KOPT-K1 (cell line): ENCODE data around the gene LCE1F.

ENCODE experiments used
- H3K27ac ChIP-seq: fragments of 200-600 bp; sonication (generic); 2 replicates; pipeline ENCODE4 v1.5.1; 2016; ENCODE audit warnings: antibody characterized with exemption, mild to moderate bottlenecking, low read depth, low read length; ENCODE audit not compliant: poor library complexity, severe bottlenecking
- H3K36me3 ChIP-seq: fragments of 200-600 bp; sonication (generic); 2 replicates; pipeline ENCODE4 v1.5.1; 2017; ENCODE audit warnings: antibody characterized with exemption, mild to moderate bottlenecking, low read length, moderate library complexity; ENCODE audit not compliant: insufficient read depth
- H3K9me3 ChIP-seq: fragments of 200-600 bp; sonication (generic); 2 replicates; pipeline ENCODE4 v1.5.1; 2017; ENCODE audit warnings: antibody characterized with exemption, low read length, mild to moderate bottlenecking; ENCODE audit not compliant: insufficient read depth, poor library complexity, severe bottlenecking

The LCE1F gene

GRCh38 chr1:152774875-152775274 is at the start of gene LCE1F:
TSS of gene LCE1F (plus strand) at chr1:152775140. CDS start at chr1:152776372, 1,232 bp downstream.
- Histone ChIP-seq H3K27ac (no peak within 1 kb of the TSS), H3K9me3 (no peaks in the 10 kb centered on the region), H3K36me3 (no peaks in the 10 kb centered on the region)

GRCh38 chr1:152725261-152725660 is 49.7 kb upstream of the LCE1F start:
- H3K27ac ChIP-seq, result no peak overlapping the region
- H3K36me3 ChIP-seq, result no peaks in the 10 kb centered on the region
- no peaks in the 10 kb centered on the region for H3K9me3 ChIP-seq

- Histone ChIP-seq H3K9me3 (no peaks in the 10 kb centered on the region), H3K36me3 (no peaks in the 10 kb centered on the region), H3K27ac (no peak overlapping the region)
Observed at GRCh38 chr1:152728986-152729385, 46.0 kb upstream of the LCE1F start.

- H3K9me3 ChIP-seq, result no peaks in the 10 kb centered on the region
- H3K36me3 ChIP-seq, result no peaks in the 10 kb centered on the region
- H3K27ac ChIP-seq, result no peak overlapping the region
Observed at GRCh38 chr1:152735648-152736047, 39.3 kb upstream of the LCE1F start.

GRCh38 chr1:152737997-152738396 is 36.9 kb upstream of the LCE1F start:
- no peaks in the 10 kb centered on the region for H3K36me3 ChIP-seq
- H3K9me3 ChIP-seq, result no peaks in the 10 kb centered on the region
- H3K27ac ChIP-seq, result no peak overlapping the region

GRCh38 chr1:152739841-152740240 is 35.1 kb upstream of the LCE1F start:
- Histone ChIP-seq H3K27ac (no peak overlapping the region), H3K9me3 (no peaks in the 10 kb centered on the region), H3K36me3 (no peaks in the 10 kb centered on the region)

- no peaks in the 10 kb centered on the region for H3K9me3 ChIP-seq
- H3K36me3 ChIP-seq, result no peaks in the 10 kb centered on the region
- no peak overlapping the region for H3K27ac ChIP-seq
Observed at GRCh38 chr1:152741656-152742055, 33.3 kb upstream of the LCE1F start.

GRCh38 chr1:152743371-152744145 is 31.4 kb upstream of the LCE1F start:
- H3K27ac ChIP-seq, result no peak overlapping the region
- H3K36me3 ChIP-seq, result no peaks in the 10 kb centered on the region
- H3K9me3 ChIP-seq, result no peaks in the 10 kb centered on the region

- Histone ChIP-seq H3K9me3 (no peaks in the 10 kb centered on the region), H3K36me3 (no peaks in the 10 kb centered on the region), H3K27ac (no peak overlapping the region)
Observed at GRCh38 chr1:152745289-152745704, 29.6 kb upstream of the LCE1F start.

GRCh38 chr1:152745765-152746444 is 29.0 kb upstream of the LCE1F start:
- Histone ChIP-seq H3K36me3 (no peaks in the 10 kb centered on the region), H3K27ac (no peak overlapping the region), H3K9me3 (no peaks in the 10 kb centered on the region)

- Histone ChIP-seq H3K36me3 (no peaks in the 10 kb centered on the region), H3K9me3 (no peaks in the 10 kb centered on the region), H3K27ac (no peak overlapping the region)
Observed at GRCh38 chr1:152747831-152748230, 27.1 kb upstream of the LCE1F start.

GRCh38 chr1:152752225-152752624 is 22.7 kb upstream of the LCE1F start:
- H3K9me3 ChIP-seq, result no peaks in the 10 kb centered on the region
- H3K27ac ChIP-seq, result no peak overlapping the region
- no peaks in the 10 kb centered on the region for H3K36me3 ChIP-seq

GRCh38 chr1:152753586-152753985 is 21.4 kb upstream of the LCE1F start:
- H3K27ac ChIP-seq, result no peak overlapping the region
- no peaks in the 10 kb centered on the region for H3K36me3 ChIP-seq
- no peaks in the 10 kb centered on the region for H3K9me3 ChIP-seq

- no peaks in the 10 kb centered on the region for H3K9me3 ChIP-seq
- H3K36me3 ChIP-seq, result no peaks in the 10 kb centered on the region
- H3K27ac ChIP-seq, result no peak overlapping the region
Observed at GRCh38 chr1:152756872-152757271, 18.1 kb upstream of the LCE1F start.

GRCh38 chr1:152757747-152758146 is 17.2 kb upstream of the LCE1F start, which contains the start of gene KPRP:
TSS of gene KPRP (plus strand) at chr1:152758025. CDS start at chr1:152759589, 1,564 bp downstream.
- Histone ChIP-seq H3K27ac (no peak within 1 kb of the TSS), H3K9me3 (no peaks in the 10 kb centered on the region), H3K36me3 (no peaks in the 10 kb centered on the region)

GRCh38 chr1:152758636-152759035 is 16.3 kb upstream of the LCE1F start:
- no peaks in the 10 kb centered on the region for H3K36me3 ChIP-seq
- no peaks in the 10 kb centered on the region for H3K9me3 ChIP-seq
- H3K27ac ChIP-seq, result no peak overlapping the region
